Suprapubic skin (tissue), 4 donors: ENCODE results near the gene CTBP2.

ENCODE experiments used
- CTCF ChIP-seq, 2 donors: fragments of 200-600 bp in 1 of 2; fragments of 450-650 bp in 1 of 2; sonication (generic) in 1 of 2; IDR thresholded peaks; one replicate each; pipeline ENCODE4 v1.5.1; 2016 to 2019; ENCODE audit warnings: antibody characterized with exemption in 2 of 2, mild to moderate bottlenecking in 1 of 2, moderate library complexity in 1 of 2
- EP300 ChIP-seq: sonication (generic); formaldehyde crosslinking; IDR thresholded peaks from one replicate; pipeline ENCODE4 v1.6.1; 2017; ENCODE audit warnings: antibody characterized with exemption
- POLR2A ChIP-seq, 2 donors: fragments of 450-650 bp; IDR thresholded peaks; one replicate each; pipeline ENCODE4 v1.6.1; 2017; ENCODE audit warnings: antibody characterized with exemption in 2 of 2, mild to moderate bottlenecking in 2 of 2, moderate library complexity in 2 of 2
- POLR2AphosphoS5 ChIP-seq, 3 donors: sonication (generic); formaldehyde crosslinking; IDR thresholded peaks; one replicate each; pipeline ENCODE4 v1.6.1; 2017; ENCODE audit warnings: antibody characterized with exemption in 3 of 3

- TF ChIP-seq CTCF (IDR thresholded peaks at IDR 0.05) (no peak), POLR2AphosphoS5 (IDR thresholded peaks at IDR 0.05) (no peak), POLR2A (IDR thresholded peaks at IDR 0.05) (no peak), EP300 (no peak)
These were observed 1.4 kb upstream of the CTBP2 start for GRCh38 chr10:125161707-125162119.
